ENCODE measurements around the gene TMEFF1.

TMEFF1 gene

GRCh38 chr9:100445161-100445902, 27.6 kb upstream of the TMEFF1 start:
- H3K4me3 ChIP-seq (ENCODE audit: low read length): no peak overlapping the region
- DNase-seq (ENCODE audit: low read depth, low spot score): no peak

- no peak overlapping the region for H3K4me3 ChIP-seq (ENCODE audit: low read length)
- DNase-seq (ENCODE audit: low read depth, low spot score): no peak
Observed at GRCh38 chr9:100445903-100446549, 26.9 kb upstream of the TMEFF1 start.

- DNase-seq (ENCODE audit: low read depth, low spot score): no peak
- no peak overlapping the region for H3K4me3 ChIP-seq (ENCODE audit: low read length)
Observed at GRCh38 chr9:100447041-100447440, 25.9 kb upstream of the TMEFF1 start.

- no peak for DNase-seq (ENCODE audit: low read depth, low spot score)
- no peak overlapping the region for H3K4me3 ChIP-seq (ENCODE audit: low read length)
Observed at GRCh38 chr9:100448266-100448665, 24.7 kb upstream of the TMEFF1 start.

GRCh38 chr9:100449420-100449819, 23.5 kb upstream of the TMEFF1 start:
- H3K4me3 ChIP-seq (ENCODE audit: low read length): no peak overlapping the region
- DNase-seq (ENCODE audit: low read depth, low spot score): no peak

- DNase-seq (ENCODE audit: low read depth, low spot score): no peak
- H3K4me3 ChIP-seq (ENCODE audit: low read length): no peak overlapping the region
Observed at GRCh38 chr9:100452894-100453293, 20.1 kb upstream of the TMEFF1 start.

GRCh38 chr9:100455470-100455869, 17.5 kb upstream of the TMEFF1 start:
- no peak for DNase-seq (ENCODE audit: low read depth, low spot score)
- no peak overlapping the region for H3K4me3 ChIP-seq (ENCODE audit: low read length)

GRCh38 chr9:100457517-100457916, 15.4 kb upstream of the TMEFF1 start:
- no peak overlapping the region for H3K4me3 ChIP-seq (ENCODE audit: low read length)
- no peak for DNase-seq (ENCODE audit: low read depth, low spot score)

GRCh38 chr9:100459963-100460362, 13.0 kb upstream of the TMEFF1 start:
- DNase-seq (ENCODE audit: low read depth, low spot score): peak; percentile 48
- H3K4me3 ChIP-seq (ENCODE audit: low read length): no peak overlapping the region

- DNase-seq (ENCODE audit: low read depth, low spot score): no peak
- H3K4me3 ChIP-seq (ENCODE audit: low read length): no peak overlapping the region
Observed at GRCh38 chr9:100465274-100465673, 7.7 kb upstream of the TMEFF1 start.

- no peak overlapping the region for H3K4me3 ChIP-seq (ENCODE audit: low read length)
- DNase-seq (ENCODE audit: low read depth, low spot score): no peak
Observed at GRCh38 chr9:100465761-100466160, 7.2 kb upstream of the TMEFF1 start.

GRCh38 chr9:100466171-100466828, 6.6 kb upstream of the TMEFF1 start:
- no peak for DNase-seq (ENCODE audit: low read depth, low spot score)
- H3K4me3 ChIP-seq (ENCODE audit: low read length): no peak overlapping the region

- DNase-seq (ENCODE audit: low read depth, low spot score): no peak
- no peak overlapping the region for H3K4me3 ChIP-seq (ENCODE audit: low read length)
Observed at GRCh38 chr9:100466829-100467221, 6.1 kb upstream of the TMEFF1 start.

GRCh38 chr9:100468041-100468440, 4.9 kb upstream of the TMEFF1 start:
- no peak overlapping the region for H3K4me3 ChIP-seq (ENCODE audit: low read length)
- DNase-seq (ENCODE audit: low read depth, low spot score): no peak

- peak overlapping the region; percentile 66 for H3K4me3 ChIP-seq (ENCODE audit: low read length)
- DNase-seq (ENCODE audit: low read depth, low spot score): peak; percentile 36
Observed at GRCh38 chr9:100472268-100472667, 681 bp upstream of the TMEFF1 start.

- DNase-seq (ENCODE audit: low read depth, low spot score): no peak
- peak overlapping the region; percentile 66 for H3K4me3 ChIP-seq (ENCODE audit: low read length)
Observed at GRCh38 chr9:100473276-100474081, 530 bp downstream of the TMEFF1 start.

- DNase-seq (ENCODE audit: low read depth, low spot score): no peak
- H3K4me3 ChIP-seq (ENCODE audit: low read length): peak overlapping the region; percentile 66
Observed at GRCh38 chr9:100474082-100474923, 1.4 kb downstream of the TMEFF1 start.

GRCh38 chr9:100474924-100475276, 2.0 kb downstream of the TMEFF1 start:
- DNase-seq (ENCODE audit: low read depth, low spot score): no peak
- H3K4me3 ChIP-seq (ENCODE audit: low read length): no peak overlapping the region

- H3K4me3 ChIP-seq (ENCODE audit: low read length): no peak overlapping the region
- DNase-seq (ENCODE audit: low read depth, low spot score): no peak
Observed at GRCh38 chr9:100477241-100477640, 4.3 kb downstream of the TMEFF1 start.
